ENCODE data around the gene IGDCC3. TPM values are rescaled to one million over a fixed set of nuclear protein-coding genes. Genes with fewer than 3 reads are reported as not detected.

IGDCC3 gene
- total and polyA plus RNA-seq, 2 donors (not counting 3 experiments of a cell fraction or from before 2014, with no cell fraction given): 0.03 TPM; not detected in 1

DNA sequence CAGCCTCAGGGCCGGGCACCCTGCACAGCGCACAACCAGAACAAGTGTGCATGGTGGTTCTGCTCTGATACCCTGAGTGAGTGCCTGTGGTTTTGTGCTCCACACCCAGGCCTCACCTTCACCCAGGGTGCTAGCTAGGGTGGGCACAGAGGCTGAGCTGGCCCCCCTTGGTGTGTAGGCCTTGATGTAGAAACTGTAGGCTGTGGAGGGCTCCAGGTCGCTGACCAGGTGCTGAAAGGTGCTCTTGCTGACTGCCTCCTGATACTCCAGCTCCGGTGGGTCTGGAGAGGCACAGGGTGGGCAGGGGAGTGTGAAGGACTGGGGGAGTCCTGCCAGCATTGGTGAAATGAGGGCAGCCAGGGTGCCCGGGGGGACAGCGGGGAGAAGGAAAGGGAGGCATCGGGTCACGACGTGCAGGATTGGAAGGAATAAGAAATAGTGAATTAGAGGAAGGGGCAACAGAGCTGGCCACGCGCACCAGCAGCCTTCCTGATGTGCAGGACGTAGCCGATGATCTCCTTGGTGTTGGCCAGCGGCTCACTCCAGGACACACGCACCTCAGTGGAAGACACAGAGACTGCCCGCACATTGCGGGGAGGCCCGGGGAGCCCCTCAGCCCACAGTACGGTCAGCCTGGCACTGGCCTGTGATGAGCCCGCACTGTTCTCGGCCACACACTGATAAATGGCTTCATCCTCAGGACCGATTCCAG lies 46.7 kb downstream of the IGDCC3 start:
- Histone ChIP-seq H3K9me1 (replicated peaks; ENCODE audit: control insufficient read depth, extremely low read depth, insufficient read depth, low read length) (no peaks in the 10 kb centered on the region), H3K27me3 (ENCODE audit: control insufficient read depth in 2 of 2, insufficient read depth in 2 of 2, low read length in 2 of 2) (peaks cover 0 to 3% of the 10 kb centered on the region in 2 experiments), H3K79me2 (ENCODE audit: control insufficient read depth, insufficient read depth, low read length) (no peaks in the 10 kb centered on the region), H4K20me1 (replicated peaks; ENCODE audit: control insufficient read depth, extremely low read depth, insufficient read depth, low read length) (no peaks in the 10 kb centered on the region), H3K9me3 (replicated peaks; ENCODE audit: control insufficient read depth, insufficient read depth, low read length) (no peaks in the 10 kb centered on the region), H3K4me3 (replicated peaks in 1 of 3; ENCODE audit: insufficient read depth in 1 of 3, low read depth in 1 of 3, low read length in 3 of 3) (no peak overlapping the region), H3K4me1 (ENCODE audit: control insufficient read depth, extremely low read depth, insufficient read depth, low read length) (peaks cover 3% of the 10 kb centered on the region), H3K27ac (ENCODE audit: insufficient read depth, low read depth, low read length) (no peak overlapping the region), H3K4me2 (ENCODE audit: insufficient read depth, low read length) (no peak overlapping the region), H3K9ac (replicated peaks; ENCODE audit: extremely low read depth, insufficient read depth, low read length) (no peak overlapping the region), H3K36me3 (ENCODE audit: control insufficient read depth in 2 of 2, extremely low read depth in 1 of 2, insufficient read depth in 2 of 2, low read length in 2 of 2) (no peaks in the 10 kb centered on the region), H2AFZ (ENCODE audit: low read depth, low read length) (no peak overlapping the region)
- dilution Hi-C loops (cut with MboI; ENCODE audit: extremely low pct_ligation_motif_present, low sequenced_read_pairs): no loop called here
- ChIA-PET POLR2A (no interaction called here), CTCF (interaction anchor here (3.1 kb wide), 1 partner anchor 54 kb away, joined by 13 read pairs; no protein-coding TSS in a partner anchor)
- BruUV-seq (replicated peaks): no TSS peak
- intact Hi-C loops (cut with micrococcal nuclease): no loop called here
- no peak for TF ChIP-seq EZH2 (IDR thresholded peaks at IDR 0.05; ENCODE audit: borderline replicate concordance, low read depth, low read length, severe bottlenecking)
- TF ChIP-seq POLR2A (IDR thresholded peaks at IDR 0.05; ENCODE audit: low read depth, low read length): no peak
- no peak for TF ChIP-seq GATA2 (IDR thresholded peaks at IDR 0.05; ENCODE audit: insufficient read depth, insufficient read length, low read depth, low read length)
- TF ChIP-seq, protein P1, sequence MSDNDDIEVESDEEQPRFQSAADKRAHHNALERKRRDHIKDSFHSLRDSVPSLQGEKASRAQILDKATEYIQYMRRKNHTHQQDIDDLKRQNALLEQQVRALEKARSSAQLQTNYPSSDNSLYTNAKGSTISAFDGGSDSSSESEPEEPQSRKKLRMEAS (IDR thresholded peaks at IDR 0.05; ENCODE audit: insufficient read depth, insufficient read length): no peak
- no peak for TF ChIP-seq JUN (IDR thresholded peaks at IDR 0.05; ENCODE audit: borderline replicate concordance, insufficient read depth, insufficient read length, low read depth)
- no peak for TF ChIP-seq MYC (IDR thresholded peaks at IDR 0.05; ENCODE audit: low read depth, low read length)
- no peak for TF ChIP-seq POLR2AphosphoS5 (IDR thresholded peaks at IDR 0.05; ENCODE audit: insufficient read depth, low read depth, low read length)
- no peak for TF ChIP-seq FOS (IDR thresholded peaks at IDR 0.05; ENCODE audit: borderline replicate concordance, insufficient read depth, low read length)
- TF ChIP-seq, protein P2, sequence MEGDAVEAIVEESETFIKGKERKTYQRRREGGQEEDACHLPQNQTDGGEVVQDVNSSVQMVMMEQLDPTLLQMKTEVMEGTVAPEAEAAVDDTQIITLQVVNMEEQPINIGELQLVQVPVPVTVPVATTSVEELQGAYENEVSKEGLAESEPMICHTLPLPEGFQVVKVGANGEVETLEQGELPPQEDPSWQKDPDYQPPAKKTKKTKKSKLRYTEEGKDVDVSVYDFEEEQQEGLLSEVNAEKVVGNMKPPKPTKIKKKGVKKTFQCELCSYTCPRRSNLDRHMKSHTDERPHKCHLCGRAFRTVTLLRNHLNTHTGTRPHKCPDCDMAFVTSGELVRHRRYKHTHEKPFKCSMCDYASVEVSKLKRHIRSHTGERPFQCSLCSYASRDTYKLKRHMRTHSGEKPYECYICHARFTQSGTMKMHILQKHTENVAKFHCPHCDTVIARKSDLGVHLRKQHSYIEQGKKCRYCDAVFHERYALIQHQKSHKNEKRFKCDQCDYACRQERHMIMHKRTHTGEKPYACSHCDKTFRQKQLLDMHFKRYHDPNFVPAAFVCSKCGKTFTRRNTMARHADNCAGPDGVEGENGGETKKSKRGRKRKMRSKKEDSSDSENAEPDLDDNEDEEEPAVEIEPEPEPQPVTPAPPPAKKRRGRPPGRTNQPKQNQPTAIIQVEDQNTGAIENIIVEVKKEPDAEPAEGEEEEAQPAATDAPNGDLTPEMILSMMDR (IDR thresholded peaks at IDR 0.05; ENCODE audit: extremely low read depth in 1 of 2, insufficient read depth in 1 of 2, low read depth in 1 of 2, low read length in 2 of 2): no peak
- DNase-seq (ENCODE audit: low read depth, low spot score): no peak
- no peak for FAIRE-seq
